SK-N-MC (cell line): ENCODE results near the gene ADA.

Source experiments
- DNase-seq: peaks from one replicate; pipeline ENCODE4 v3.0.0-alpha.2; 2011; ENCODE audit warnings: low read depth, low spot score
- H3K27ac ChIP-seq: fragments of 200-600 bp; sonication (generic); 2 replicates; pipeline ENCODE4 v1.5.1; 2016; ENCODE audit warnings: mixed run types
- H3K36me3 ChIP-seq: fragments of 200-600 bp; sonication (generic); 2 replicates; pipeline ENCODE4 v1.6.1; 2017; ENCODE audit warnings: antibody characterized with exemption, low read length, mixed read lengths; ENCODE audit not compliant: insufficient read depth
- H3K4me3 ChIP-seq: fragments of 200-600 bp; sonication (generic); 2 replicates; pipeline ENCODE4 v1.5.1; 2016
- H3K9ac ChIP-seq: fragments of 200-600 bp; sonication (generic); 2 replicates; pipeline ENCODE4 v1.8.0; 2017; ENCODE audit warnings: mixed run types, mixed read lengths; ENCODE audit not compliant: insufficient read length
- H3K9me3 ChIP-seq: fragments of 200-600 bp; sonication (generic); 2 replicates; pipeline ENCODE4 v1.6.1; 2017; ENCODE audit warnings: low read depth, mild to moderate bottlenecking, antibody characterized with exemption, low read length, moderate library complexity, mixed read lengths
- EZH2 ChIP-seq: fragments of 200-600 bp; sonication (generic); IDR thresholded peaks from one replicate; pipeline ENCODE4 v1.6.1; 2017; ENCODE audit warnings: antibody characterized with exemption
- FOXP2 ChIP-seq: optimal IDR thresholded peaks from 2 replicates; pipeline ENCODE3; 2011; ENCODE audit warnings: mild to moderate bottlenecking, moderate library complexity; ENCODE audit not compliant: insufficient read depth; ENCODE audit errors: extremely low read length, control extremely low read depth
- POLR2AphosphoS5 ChIP-seq: IDR thresholded peaks from 2 replicates; pipeline ENCODE4 v1.6.1; 2012; ENCODE audit warnings: mild to moderate bottlenecking, low read depth, low read length, borderline replicate concordance

ADA gene

DNA sequence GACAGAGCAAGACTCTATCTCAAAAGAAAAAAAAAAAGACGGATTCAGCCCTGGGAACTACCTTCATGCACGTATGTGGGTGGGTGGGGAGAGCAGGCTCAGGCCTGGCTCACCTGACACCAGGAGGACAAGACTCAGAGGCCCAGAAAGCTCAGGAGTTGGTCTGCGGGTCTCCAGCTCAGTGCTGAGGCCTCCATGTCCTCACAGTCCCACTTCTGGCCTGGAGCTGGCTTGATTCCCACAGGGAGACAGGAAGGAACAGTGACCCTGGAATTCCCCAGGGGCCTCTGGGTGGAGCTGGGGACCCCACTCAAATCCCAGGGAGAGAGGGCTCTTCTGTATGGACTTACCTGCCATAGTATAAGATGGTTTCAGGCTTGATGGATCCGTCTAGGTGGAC, 15.6 kb downstream of the ADA start:
- Histone ChIP-seq H3K36me3 (peaks cover 4% of the 10 kb centered on the region; the same call in 1 of the 2 replicates), H3K9ac (no peak overlapping the region), H3K27ac (no peak overlapping the region), H3K9me3 (no peaks in the 10 kb centered on the region), H3K4me3 (no peak overlapping the region)
- TF ChIP-seq FOXP2 (no peak), EZH2 (no peak), POLR2AphosphoS5 (no peak)
- no peak for DNase-seq

DNA sequence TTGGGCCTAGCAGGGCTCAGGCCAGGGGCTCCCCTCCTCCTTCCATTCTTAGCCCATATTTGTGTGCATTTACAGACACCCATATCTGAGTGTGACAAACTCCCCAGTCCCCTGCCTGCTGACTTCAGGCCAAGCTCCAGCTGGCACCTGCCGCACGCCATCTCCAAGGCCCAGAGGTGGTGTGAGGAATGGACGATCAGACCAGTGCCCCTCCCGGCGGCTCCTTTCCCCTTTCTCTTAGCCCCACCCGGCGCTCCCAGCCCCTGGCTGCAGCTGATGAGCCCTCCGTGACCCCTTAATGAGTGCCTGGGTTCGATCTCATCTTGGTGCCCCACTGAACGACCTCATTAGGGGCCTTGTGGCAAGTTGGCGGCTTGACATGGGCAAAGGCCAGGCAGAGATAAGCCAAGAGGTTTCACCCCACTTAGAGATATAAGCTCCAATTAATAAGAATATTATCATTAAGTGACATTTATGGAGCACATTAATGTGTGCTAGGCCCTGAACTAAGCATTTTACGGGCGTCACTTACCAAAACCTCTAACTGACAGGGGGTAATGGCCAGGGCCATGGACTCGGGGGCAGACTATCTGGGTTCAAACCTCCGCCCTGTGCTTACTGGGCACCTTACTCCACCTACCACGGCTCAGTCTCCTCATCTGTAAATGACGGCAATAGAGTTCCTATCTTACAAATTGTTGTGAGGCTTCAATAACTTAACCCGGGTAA, 17.5 kb downstream of the ADA start:
- DNase-seq: no peak
- H3K27ac ChIP-seq: no peak overlapping the region
- TF ChIP-seq EZH2 (no peak), POLR2AphosphoS5 (no peak), FOXP2 (no peak)
- no peaks in the 10 kb centered on the region; the same call in 1 of the 2 replicates for H3K36me3 ChIP-seq
- H3K9ac ChIP-seq: no peak overlapping the region
- no peaks in the 10 kb centered on the region for H3K9me3 ChIP-seq
- no peak overlapping the region for H3K4me3 ChIP-seq

DNA sequence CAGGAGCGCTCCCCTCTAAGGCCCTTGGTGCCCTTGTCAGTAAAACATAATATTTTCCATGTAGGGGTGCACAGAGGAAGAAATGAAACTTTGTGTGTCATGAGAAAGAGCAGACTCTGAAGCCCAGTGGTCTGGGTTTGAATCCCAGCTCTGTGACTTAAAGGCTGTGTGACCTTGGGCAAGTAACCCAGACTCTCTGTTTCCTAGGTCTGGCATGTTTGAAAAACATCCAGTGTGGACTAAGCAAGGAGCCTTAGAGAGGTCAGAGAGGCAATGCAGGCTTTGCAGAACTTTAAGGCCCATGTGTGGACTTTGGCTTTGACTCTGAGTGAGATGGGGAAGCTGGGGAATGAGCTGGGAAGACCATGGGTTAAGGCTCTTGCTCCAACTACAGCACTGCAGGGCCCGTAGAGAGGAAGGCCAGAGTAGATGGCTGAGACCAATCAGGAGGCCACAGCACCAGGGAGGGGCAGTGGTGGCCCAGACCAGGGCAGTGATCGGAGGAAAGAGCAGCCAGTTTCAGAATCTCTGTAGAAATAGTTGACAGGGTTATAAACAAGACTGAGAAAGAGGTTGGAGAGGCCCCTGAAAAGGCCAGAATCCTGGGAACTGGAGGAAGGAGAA, 18.2 kb downstream of the ADA start:
- DNase-seq: no peak
- no peaks in the 10 kb centered on the region for H3K9me3 ChIP-seq
- no peak overlapping the region for H3K4me3 ChIP-seq
- TF ChIP-seq FOXP2 (no peak), POLR2AphosphoS5 (no peak), EZH2 (no peak)
- no peak overlapping the region for H3K27ac ChIP-seq
- no peak overlapping the region for H3K9ac ChIP-seq
- H3K36me3 ChIP-seq: no peaks in the 10 kb centered on the region; the same call in 1 of the 2 replicates

DNA sequence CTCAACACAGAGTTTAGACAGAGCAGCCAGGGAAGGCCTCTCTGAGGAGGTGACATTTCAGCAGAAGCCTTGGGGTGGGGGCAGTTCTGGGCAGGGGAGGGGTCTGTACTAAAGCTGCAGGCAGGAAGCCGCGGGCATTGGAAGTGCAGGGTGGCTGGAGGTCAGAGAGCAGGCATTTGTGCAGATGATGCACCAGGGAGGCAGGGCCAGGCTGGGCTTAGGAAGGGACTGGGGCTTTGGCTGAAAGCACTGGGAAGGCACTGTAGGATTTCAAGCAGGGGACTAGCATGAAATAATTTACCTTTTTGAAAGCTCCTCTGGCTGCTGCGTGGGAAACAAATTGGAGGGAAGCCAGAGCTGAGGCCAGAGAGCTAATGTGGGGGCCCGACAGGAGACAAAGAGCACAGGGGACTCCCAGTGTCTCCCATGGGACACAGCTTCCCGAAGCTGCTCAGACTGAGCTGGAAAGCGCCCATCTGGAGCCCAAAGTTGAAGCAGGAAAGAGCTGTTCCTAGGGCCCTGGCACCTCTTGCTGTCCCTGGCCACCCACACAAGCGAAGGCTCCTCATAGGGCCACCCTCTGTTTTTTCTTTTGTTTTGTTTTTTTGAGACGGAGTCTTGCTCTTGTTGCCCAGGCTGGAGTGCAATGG, 19.3 kb downstream of the ADA start:
- no peak overlapping the region for H3K9ac ChIP-seq
- no peaks in the 10 kb centered on the region; the same call in 1 of the 2 replicates for H3K36me3 ChIP-seq
- H3K27ac ChIP-seq: no peak overlapping the region
- TF ChIP-seq EZH2 (no peak), POLR2AphosphoS5 (no peak), FOXP2 (no peak)
- H3K4me3 ChIP-seq: no peak overlapping the region
- no peak for DNase-seq
- no peaks in the 10 kb centered on the region for H3K9me3 ChIP-seq

DNA sequence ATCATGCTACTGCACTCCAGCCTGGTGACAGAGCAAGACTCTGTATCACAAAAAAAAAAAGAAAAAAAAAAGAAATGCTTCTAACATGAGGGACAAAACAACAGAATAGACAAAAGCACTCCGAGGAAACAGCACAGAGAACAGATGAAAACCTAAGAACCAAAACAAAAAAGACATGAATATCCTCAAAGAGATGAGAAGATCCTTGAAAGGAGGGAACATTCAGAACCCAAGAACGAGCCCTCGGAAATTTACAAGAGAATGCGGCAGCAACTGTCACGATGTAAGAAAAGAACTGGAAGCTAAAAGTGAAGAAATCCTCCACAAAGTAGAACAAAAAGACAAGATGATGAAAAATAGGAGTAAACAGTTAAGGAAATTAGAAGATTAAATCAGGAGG, 21.2 kb downstream of the ADA start:
- no peak overlapping the region for H3K27ac ChIP-seq
- H3K4me3 ChIP-seq: no peak overlapping the region
- no peaks in the 10 kb centered on the region; the same call in 1 of the 2 replicates for H3K36me3 ChIP-seq
- no peak for DNase-seq
- TF ChIP-seq POLR2AphosphoS5 (no peak), EZH2 (no peak), FOXP2 (no peak)
- no peaks in the 10 kb centered on the region for H3K9me3 ChIP-seq
- H3K9ac ChIP-seq: no peak overlapping the region

DNA sequence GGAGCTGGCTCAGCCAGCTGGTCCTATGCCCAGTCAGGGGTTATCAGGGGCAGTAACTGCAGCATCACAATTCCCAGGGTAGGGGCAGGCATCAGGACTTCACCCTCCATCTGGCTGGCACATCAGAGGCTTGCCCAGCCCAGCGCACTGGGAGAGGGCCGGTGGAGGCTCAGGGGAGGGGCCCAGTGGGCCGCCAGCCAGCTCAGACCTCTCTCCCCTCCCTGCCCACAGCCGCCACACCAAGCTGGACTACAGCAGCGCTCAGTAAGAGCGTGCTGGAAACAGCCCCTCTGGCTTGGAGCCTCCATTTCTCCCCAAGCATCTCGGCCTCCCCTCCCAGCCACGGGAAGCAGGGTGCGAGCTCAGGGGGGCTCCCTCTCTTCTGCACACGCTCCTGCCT, 22.0 kb downstream of the ADA start:
- Histone ChIP-seq H3K9ac (no peak overlapping the region), H3K4me3 (no peak overlapping the region), H3K36me3 (no peaks in the 10 kb centered on the region), H3K9me3 (no peaks in the 10 kb centered on the region), H3K27ac (no peak overlapping the region)
- no peak for DNase-seq
- TF ChIP-seq FOXP2 (no peak), EZH2 (no peak), POLR2AphosphoS5 (no peak)

DNA sequence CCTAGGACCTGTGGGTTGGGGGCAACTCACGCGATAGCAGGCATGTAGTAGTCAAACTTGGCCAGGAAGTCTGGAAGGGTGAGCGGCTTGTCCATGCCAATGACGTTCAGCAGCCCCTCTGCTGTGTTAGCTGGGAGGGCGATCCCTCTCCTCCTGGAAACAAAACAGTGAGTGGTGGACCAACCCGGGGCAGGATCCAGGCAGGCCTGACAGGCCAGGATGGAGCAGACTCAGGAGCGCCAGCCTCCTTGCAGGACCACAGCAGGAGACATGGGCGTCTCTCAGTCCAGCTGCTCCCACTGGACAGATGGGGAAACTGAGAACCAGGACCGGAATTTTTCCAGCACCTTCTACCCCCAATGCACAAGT, 22.5 kb downstream of the ADA start:
- DNase-seq: no peak
- Histone ChIP-seq H3K9me3 (no peaks in the 10 kb centered on the region), H3K27ac (no peak overlapping the region), H3K9ac (no peak overlapping the region), H3K36me3 (no peaks in the 10 kb centered on the region; the same call in 1 of the 2 replicates), H3K4me3 (no peak overlapping the region)
- TF ChIP-seq FOXP2 (no peak), EZH2 (no peak), POLR2AphosphoS5 (no peak)

DNA sequence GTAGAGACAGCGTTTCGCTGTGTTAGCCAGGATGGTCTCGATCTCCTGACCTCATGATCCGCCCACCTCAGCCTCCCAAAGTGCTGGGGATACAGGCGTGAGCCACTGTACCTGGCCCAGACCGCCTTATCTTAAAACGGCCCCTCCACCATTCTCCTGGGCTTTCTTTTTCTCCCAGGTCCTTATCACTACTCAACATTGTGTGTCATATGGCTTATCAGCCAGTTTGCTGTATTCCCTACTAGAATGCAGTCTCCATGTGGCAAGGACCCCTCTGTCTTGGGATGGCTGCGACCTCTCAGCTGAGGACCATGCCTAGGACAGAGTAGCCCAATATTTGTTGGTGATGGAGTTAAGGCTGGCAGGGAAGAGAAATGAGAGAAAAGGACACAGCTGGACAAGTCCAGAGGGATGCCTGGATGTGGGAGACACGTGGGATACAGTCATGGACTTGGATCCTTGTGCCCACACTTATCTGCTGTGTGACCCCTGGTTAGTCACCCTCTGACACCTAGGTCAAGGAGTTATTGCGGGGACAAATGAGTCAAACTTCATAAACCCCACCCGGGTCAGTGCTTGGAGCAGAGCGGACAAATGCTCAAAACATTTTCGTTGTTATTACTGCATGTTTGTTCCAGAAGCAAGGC, 24.0 kb downstream of the ADA start:
- Histone ChIP-seq H3K9me3 (no peaks in the 10 kb centered on the region), H3K4me3 (no peak overlapping the region), H3K36me3 (peaks cover 8% of the 10 kb centered on the region; the same call in 1 of the 2 replicates), H3K9ac (no peak overlapping the region), H3K27ac (no peak overlapping the region)
- no peak for DNase-seq
- TF ChIP-seq FOXP2 (no peak), POLR2AphosphoS5 (no peak), EZH2 (no peak)
